Progenitor cell of endocrine pancreas (in vitro differentiated cells): ENCODE data around the gene RAPGEFL1. TPM values are rescaled to one million over a fixed set of nuclear protein-coding genes. Genes with fewer than 3 reads are reported as not detected.

ENCODE experiments used
- DNase-seq: peaks from one replicate; pipeline ENCODE4 v3.0.0; 2021; ENCODE audit warnings: low spot score; ENCODE audit not compliant: unreplicated experiment
- H3K27ac Mint-ChIP-seq: 2 replicates; pipeline ENCODE4 v1.8.0; 2021; ENCODE audit warnings: mild to moderate bottlenecking, moderate library complexity, mixed read lengths
- H3K27me3 Mint-ChIP-seq: 2 replicates; pipeline ENCODE4 v1.8.0; 2021; ENCODE audit warnings: mixed read lengths
- H3K36me3 Mint-ChIP-seq: 2 replicates; pipeline ENCODE4 v1.8.0; 2022; ENCODE audit warnings: mixed read lengths; ENCODE audit not compliant: insufficient read depth
- H3K4me1 Mint-ChIP-seq: 2 replicates; pipeline ENCODE4 v1.8.0; 2021; ENCODE audit warnings: low read depth, mixed read lengths
- H3K4me3 Mint-ChIP-seq: 2 replicates; pipeline ENCODE4 v1.8.0; 2021; ENCODE audit warnings: low read depth, mild to moderate bottlenecking, moderate library complexity, mixed read lengths
- H3K9me3 Mint-ChIP-seq: 2 replicates; pipeline ENCODE4 v1.8.0; 2021; ENCODE audit warnings: low read depth, mixed read lengths
- CTCF ChIP-seq: fragments of 200-600 bp; sonication (generic); IDR thresholded peaks from one replicate; pipeline ENCODE4 v1.5.0; 2021; ENCODE audit warnings: antibody characterized with exemption, mild to moderate bottlenecking; ENCODE audit not compliant: unreplicated experiment
- total RNA-seq: library from RNA; stranded (reverse); gene quantifications from 2 replicates; pipeline ENCODE4 v1.2.1, GENCODE V29; 2021

Gene RAPGEFL1
- total RNA-seq, 1 donor from 2014 or later = 17.0 TPM

DNA sequence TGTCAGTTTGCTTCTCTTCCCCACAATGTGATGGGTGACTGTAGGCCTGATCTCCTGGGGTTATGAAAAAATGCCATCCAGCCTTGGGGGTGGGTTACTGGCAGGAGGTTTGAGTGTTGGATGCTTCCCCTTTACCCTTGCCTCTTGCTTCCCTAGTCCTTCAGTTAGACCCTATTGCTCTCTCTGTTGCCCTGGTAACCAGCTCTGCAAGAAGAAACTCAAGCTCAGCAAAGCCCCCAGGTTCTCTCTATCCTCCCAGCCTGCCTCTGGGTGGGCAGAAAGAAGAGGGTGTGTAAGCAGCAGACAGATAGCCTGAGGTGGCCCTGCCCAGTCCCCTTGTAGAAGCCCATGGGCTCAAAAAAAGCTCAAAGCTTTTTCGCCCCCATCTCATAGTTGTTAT is 2.8 kb upstream of the RAPGEFL1 start:
- no peak for TF ChIP-seq CTCF
- Mint-ChIP-seq H3K9me3 (no peaks in the 10 kb centered on the region), H3K27me3 (peaks cover 3% of the 10 kb centered on the region), H3K4me3 (no peak overlapping the region), H3K36me3 (peaks cover 26% of the 10 kb centered on the region), H3K4me1 (peaks cover 10% of the 10 kb centered on the region), H3K27ac (no peak overlapping the region)
- DNase-seq = no peak

DNA sequence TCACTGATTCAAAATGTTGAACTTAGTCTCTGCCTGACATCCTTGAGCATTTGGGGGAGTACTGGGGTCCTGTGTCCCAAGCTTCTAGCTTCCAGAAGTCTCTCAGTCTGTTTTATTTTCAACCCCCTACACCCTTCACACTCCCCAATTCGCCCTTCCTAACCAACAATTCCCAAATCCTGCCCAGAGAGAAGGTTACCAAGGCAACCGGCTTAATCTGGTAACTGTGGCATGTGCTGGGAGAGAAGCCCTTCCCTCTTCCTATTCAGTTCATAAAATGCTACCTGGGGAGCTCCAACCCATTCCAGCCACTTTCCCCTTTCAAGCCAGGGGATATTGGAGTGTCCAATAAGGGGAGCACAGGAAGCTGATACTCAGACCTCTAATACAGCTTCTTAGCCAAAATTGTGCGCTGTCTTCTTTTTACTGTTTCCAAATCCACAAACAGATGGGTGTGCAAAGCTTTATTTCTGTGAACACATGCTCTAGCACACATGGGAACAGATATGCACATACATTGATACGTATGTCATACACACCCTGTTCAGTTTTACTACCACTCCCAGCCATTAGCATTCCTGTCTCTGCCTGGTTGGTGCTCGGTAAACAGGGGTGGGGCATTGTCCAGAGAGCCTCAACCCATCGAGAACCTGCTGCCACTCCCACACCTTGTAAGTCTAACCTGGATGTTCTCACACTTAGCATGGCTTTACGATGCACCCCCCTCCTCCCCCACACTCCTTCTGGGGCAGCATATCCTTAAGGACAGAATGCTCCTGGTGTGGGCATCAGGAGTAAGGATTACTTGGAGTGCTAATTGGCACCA is 1.1 kb upstream of the RAPGEFL1 start:
- Mint-ChIP-seq H3K4me1 (peaks cover 10% of the 10 kb centered on the region), H3K36me3 (peaks cover 28% of the 10 kb centered on the region), H3K4me3 (no peak overlapping the region), H3K27me3 (peaks cover 9% of the 10 kb centered on the region), H3K27ac (peak overlapping the region; percentile 78), H3K9me3 (no peaks in the 10 kb centered on the region)
- no peak for TF ChIP-seq CTCF
- no peak for DNase-seq

DNA sequence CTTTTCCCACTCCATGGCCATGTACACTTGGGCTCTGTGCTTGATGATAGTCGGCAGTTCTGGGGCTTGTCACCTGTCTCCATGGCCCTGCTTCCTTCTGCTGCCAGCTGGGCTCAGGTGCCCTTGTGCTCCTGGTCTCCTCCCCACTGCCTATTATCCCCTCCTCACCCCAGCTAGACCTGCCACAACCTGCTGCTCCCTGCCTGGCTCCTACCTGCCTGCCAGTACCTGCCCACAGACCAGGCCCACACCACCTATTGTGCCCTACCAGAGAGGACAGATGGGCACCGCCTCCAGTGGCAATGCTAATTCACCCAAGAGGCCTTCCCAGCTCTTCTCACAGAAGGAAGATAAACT is 538 bp upstream of the RAPGEFL1 start:
- H3K4me3 Mint-ChIP-seq = peak overlapping the region; percentile 51
- TF ChIP-seq CTCF = no peak
- H3K4me1 Mint-ChIP-seq = peaks cover 10% of the 10 kb centered on the region
- peaks cover 23% of the 10 kb centered on the region for H3K36me3 Mint-ChIP-seq
- H3K27ac Mint-ChIP-seq = no peak overlapping the region
- H3K27me3 Mint-ChIP-seq = peaks cover 9% of the 10 kb centered on the region
- no peak for DNase-seq
- H3K9me3 Mint-ChIP-seq = no peaks in the 10 kb centered on the region

GRCh38 chr17:40178021-40178601 is 841 bp downstream of the RAPGEFL1 start:
- TF ChIP-seq CTCF = peak; percentile 10
- no peak overlapping the region for H3K27ac Mint-ChIP-seq
- no peak overlapping the region for H3K4me3 Mint-ChIP-seq
- peaks cover 10% of the 10 kb centered on the region for H3K4me1 Mint-ChIP-seq
- H3K27me3 Mint-ChIP-seq = peaks cover 9% of the 10 kb centered on the region
- H3K36me3 Mint-ChIP-seq = peaks cover 17% of the 10 kb centered on the region
- no peaks in the 10 kb centered on the region for H3K9me3 Mint-ChIP-seq
- peak; percentile 16 for DNase-seq

DNA sequence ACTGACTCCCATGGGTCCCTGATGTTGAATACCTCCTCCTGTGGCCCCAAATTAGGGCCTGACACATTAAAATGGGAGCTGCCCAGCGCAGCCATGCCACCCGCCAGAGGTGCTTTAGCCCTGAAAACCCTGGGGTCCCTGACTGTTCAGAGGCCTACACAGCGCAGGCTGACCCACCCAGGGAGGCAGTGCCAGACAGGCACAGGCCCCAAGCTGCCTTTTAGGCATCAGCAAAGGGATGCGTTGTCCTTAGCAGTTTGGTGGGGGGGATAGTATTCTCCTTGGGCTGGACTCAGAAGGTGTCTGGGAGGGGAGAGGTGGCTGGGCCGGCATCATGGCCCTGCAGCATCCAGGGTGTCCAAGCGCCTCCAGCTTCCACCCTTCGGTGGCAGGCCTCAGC is 1.4 kb downstream of the RAPGEFL1 start:
- no peak overlapping the region for H3K4me3 Mint-ChIP-seq
- no peak for TF ChIP-seq CTCF
- H3K36me3 Mint-ChIP-seq = peaks cover 14% of the 10 kb centered on the region
- H3K9me3 Mint-ChIP-seq = no peaks in the 10 kb centered on the region
- no peak overlapping the region for H3K27ac Mint-ChIP-seq
- peaks cover 9% of the 10 kb centered on the region for H3K27me3 Mint-ChIP-seq
- peaks cover 10% of the 10 kb centered on the region for H3K4me1 Mint-ChIP-seq
- DNase-seq = no peak
